HCT116 (cell line): ENCODE measurements around the gene LHX1.

Experiments used
- EZH2 ChIP-seq: fragments of 200-600 bp; sonication (generic); IDR thresholded peaks from 2 replicates; pipeline ENCODE4 v1.6.1; 2017; ENCODE audit warnings: antibody characterized with exemption, mixed run types
- EZH2phosphoT487 ChIP-seq: fragments of 200-600 bp; IDR thresholded peaks from 2 replicates; pipeline ENCODE4 v1.6.1; 2018; ENCODE audit warnings: antibody characterized with exemption, borderline replicate concordance
- POLR2A ChIP-seq: IDR thresholded peaks from 2 replicates; pipeline ENCODE4 v1.7.0; 2011; ENCODE audit warnings: borderline replicate concordance; ENCODE audit not compliant: insufficient read depth, insufficient read length; ENCODE audit errors: extremely low read depth
- TF ChIP-seq, protein P1 (sequence below), 3 experiments: fragments of 200-600 bp in 1 of 3; sonication (generic) in 1 of 3; IDR thresholded peaks in 2 of 3; conservative IDR thresholded peaks in 1 of 3; 2 replicates each; pipeline ENCODE4 v1.5.1; 2012 to 2017; ENCODE audit warnings: low read depth in 2 of 3, low read length in 2 of 3, antibody characterized with exemption in 1 of 3, borderline replicate concordance in 1 of 3, control low read depth in 1 of 3, mild to moderate bottlenecking in 1 of 3, mixed read lengths in 1 of 3, mixed run types in 1 of 3, moderate library complexity in 1 of 3; ENCODE audit not compliant: insufficient read depth in 1 of 3
- TF ChIP-seq, protein P2 (sequence below): IDR thresholded peaks from 2 replicates; pipeline ENCODE4 v1.6.1; 2012; ENCODE audit warnings: low read depth

DNA sequence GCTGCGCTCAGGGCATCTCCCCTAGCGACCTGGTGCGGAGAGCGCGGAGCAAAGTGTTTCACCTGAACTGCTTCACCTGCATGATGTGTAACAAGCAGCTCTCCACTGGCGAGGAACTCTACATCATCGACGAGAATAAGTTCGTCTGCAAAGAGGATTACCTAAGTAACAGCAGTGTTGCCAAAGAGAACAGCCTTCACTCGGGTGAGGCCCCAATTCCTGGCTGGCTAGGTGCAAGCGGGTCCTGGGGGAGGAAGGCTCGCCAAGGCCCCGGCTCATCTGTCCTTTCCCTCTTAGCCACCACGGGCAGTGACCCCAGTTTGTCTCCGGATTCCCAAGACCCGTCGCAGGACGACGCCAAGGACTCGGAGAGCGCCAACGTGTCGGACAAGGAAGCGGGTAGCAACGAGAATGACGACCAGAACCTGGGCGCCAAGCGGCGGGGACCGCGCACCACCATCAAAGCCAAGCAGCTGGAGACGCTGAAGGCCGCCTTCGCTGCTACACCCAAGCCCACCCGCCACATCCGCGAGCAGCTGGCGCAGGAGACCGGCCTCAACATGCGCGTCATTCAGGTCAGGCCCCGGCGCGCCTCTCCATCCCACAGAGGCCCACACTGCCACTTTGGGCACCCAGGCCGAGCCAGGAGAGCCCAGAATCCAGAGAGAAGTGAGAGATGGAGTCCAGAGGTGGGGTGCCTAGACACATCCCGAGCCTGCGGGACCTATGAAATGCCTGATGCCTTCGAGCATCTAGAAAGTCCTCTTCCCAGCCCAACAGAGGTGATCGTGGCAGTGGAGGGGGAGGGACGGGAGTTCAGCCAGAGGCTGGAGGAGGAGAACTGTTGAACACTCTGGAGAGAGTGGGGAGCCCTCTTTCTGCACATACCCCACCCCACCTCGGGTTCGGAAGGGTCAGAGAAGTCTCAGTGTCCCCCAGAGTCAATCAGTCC is 3.3 kb downstream of the LHX1 start:
- TF ChIP-seq EZH2 (no peak), POLR2A (no peak), EZH2phosphoT487 (no peak)
- TF ChIP-seq, protein P1, sequence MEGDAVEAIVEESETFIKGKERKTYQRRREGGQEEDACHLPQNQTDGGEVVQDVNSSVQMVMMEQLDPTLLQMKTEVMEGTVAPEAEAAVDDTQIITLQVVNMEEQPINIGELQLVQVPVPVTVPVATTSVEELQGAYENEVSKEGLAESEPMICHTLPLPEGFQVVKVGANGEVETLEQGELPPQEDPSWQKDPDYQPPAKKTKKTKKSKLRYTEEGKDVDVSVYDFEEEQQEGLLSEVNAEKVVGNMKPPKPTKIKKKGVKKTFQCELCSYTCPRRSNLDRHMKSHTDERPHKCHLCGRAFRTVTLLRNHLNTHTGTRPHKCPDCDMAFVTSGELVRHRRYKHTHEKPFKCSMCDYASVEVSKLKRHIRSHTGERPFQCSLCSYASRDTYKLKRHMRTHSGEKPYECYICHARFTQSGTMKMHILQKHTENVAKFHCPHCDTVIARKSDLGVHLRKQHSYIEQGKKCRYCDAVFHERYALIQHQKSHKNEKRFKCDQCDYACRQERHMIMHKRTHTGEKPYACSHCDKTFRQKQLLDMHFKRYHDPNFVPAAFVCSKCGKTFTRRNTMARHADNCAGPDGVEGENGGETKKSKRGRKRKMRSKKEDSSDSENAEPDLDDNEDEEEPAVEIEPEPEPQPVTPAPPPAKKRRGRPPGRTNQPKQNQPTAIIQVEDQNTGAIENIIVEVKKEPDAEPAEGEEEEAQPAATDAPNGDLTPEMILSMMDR (IDR thresholded peaks at IDR 0.05 in 2 of 3, conservative IDR thresholded peaks at IDR 0.05 in 1 of 3; ENCODE audit: borderline replicate concordance in 1 of 3, insufficient read depth in 1 of 3, low read depth in 2 of 3, low read length in 2 of 3) = no peak
- TF ChIP-seq, protein P2, sequence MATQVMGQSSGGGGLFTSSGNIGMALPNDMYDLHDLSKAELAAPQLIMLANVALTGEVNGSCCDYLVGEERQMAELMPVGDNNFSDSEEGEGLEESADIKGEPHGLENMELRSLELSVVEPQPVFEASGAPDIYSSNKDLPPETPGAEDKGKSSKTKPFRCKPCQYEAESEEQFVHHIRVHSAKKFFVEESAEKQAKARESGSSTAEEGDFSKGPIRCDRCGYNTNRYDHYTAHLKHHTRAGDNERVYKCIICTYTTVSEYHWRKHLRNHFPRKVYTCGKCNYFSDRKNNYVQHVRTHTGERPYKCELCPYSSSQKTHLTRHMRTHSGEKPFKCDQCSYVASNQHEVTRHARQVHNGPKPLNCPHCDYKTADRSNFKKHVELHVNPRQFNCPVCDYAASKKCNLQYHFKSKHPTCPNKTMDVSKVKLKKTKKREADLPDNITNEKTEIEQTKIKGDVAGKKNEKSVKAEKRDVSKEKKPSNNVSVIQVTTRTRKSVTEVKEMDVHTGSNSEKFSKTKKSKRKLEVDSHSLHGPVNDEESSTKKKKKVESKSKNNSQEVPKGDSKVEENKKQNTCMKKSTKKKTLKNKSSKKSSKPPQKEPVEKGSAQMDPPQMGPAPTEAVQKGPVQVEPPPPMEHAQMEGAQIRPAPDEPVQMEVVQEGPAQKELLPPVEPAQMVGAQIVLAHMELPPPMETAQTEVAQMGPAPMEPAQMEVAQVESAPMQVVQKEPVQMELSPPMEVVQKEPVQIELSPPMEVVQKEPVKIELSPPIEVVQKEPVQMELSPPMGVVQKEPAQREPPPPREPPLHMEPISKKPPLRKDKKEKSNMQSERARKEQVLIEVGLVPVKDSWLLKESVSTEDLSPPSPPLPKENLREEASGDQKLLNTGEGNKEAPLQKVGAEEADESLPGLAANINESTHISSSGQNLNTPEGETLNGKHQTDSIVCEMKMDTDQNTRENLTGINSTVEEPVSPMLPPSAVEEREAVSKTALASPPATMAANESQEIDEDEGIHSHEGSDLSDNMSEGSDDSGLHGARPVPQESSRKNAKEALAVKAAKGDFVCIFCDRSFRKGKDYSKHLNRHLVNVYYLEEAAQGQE = no peak
